Glomerular endothelial cell (primary cell): Measurements from ENCODE around the gene HAUS5. TPM values are rescaled to one million over a fixed set of nuclear protein-coding genes. Genes with fewer than 3 reads are reported as not detected.
"Not testable (repeated sequence)": the region's sequence is repeated elsewhere in the genome, so short reads cannot be mapped to it uniquely, and the experiment has no call there.

Source experiments
- DNase-seq: peaks from one replicate; pipeline ENCODE4 v3.0.0-alpha.2; 2011; ENCODE audit warnings: low read depth, low spot score; ENCODE audit errors: extremely low read depth
- total RNA-seq: library from RNA; depleted of rRNA; stranded (reverse); fragments of >200 nt; gene quantifications from 2 replicates; pipeline ENCODE4 v1.2.3, GENCODE V29; 2015

Gene HAUS5, protein sequence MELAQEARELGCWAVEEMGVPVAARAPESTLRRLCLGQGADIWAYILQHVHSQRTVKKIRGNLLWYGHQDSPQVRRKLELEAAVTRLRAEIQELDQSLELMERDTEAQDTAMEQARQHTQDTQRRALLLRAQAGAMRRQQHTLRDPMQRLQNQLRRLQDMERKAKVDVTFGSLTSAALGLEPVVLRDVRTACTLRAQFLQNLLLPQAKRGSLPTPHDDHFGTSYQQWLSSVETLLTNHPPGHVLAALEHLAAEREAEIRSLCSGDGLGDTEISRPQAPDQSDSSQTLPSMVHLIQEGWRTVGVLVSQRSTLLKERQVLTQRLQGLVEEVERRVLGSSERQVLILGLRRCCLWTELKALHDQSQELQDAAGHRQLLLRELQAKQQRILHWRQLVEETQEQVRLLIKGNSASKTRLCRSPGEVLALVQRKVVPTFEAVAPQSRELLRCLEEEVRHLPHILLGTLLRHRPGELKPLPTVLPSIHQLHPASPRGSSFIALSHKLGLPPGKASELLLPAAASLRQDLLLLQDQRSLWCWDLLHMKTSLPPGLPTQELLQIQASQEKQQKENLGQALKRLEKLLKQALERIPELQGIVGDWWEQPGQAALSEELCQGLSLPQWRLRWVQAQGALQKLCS
- 5.8 and 9.1 TPM in 2 replicates for total RNA-seq

DNA sequence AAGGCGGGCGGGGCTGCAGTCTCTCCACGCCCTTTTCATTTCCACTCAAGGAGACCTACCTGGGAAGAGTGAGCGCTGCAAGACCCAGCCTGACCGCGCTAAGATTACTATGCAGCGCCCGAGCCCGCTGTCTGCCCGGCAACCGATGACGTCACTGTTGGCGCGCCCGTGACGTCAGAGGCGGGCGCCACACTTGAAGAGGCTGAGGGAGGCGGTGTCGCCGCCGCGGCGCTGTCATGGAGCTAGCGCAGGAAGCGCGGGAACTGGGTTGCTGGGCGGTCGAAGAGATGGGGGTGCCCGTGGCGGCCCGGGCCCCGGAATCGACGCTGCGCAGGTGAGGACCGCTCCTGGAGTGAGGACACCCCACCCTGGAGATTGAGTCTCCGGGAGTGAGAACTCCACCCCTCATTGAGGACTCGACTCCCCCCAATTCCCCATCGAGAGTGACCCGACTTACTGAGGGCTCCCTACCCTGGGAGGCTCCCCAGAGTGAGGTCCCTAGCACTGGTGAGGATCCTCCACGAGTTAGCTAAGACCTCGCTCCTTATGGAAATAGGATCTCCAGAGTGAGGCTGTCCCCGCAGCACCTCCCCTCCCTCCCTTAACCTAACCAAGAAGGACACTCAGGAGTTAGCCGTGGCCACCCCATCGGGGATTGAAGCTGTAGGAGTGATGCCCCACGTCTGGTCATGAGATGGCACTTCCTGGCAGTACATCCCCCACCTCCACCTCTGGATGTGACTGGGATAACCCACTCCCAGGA lies at the start of gene HAUS5:
HAUS5 (plus strand) TSS at position 177 of the 763 bp plus-strand sequence; CDS start at position 237, 60 bp downstream.
- DNase-seq = peak; percentile 25

DNA sequence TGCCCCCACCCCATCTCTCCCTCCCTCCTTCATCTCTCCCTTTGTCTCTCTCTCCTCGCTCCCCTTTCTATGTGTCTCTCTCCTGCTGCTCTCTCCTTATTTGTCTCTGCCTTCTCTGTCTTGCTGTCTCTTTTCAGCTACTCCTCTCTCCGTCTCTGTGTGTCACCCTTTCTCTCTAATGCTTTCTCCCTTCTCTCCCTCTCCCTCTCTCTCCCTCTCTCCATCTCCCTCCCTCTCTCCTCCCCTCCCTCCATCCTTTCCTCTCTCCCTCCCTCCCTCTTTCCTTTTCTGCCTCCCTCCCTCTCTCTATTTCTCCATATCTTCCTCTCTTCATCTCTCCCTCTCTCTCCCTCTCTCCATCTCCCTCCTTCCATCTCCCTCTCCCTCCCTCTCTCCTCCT lies 49.8 kb upstream of the HAUS5 start:
- no peak for DNase-seq

DNA sequence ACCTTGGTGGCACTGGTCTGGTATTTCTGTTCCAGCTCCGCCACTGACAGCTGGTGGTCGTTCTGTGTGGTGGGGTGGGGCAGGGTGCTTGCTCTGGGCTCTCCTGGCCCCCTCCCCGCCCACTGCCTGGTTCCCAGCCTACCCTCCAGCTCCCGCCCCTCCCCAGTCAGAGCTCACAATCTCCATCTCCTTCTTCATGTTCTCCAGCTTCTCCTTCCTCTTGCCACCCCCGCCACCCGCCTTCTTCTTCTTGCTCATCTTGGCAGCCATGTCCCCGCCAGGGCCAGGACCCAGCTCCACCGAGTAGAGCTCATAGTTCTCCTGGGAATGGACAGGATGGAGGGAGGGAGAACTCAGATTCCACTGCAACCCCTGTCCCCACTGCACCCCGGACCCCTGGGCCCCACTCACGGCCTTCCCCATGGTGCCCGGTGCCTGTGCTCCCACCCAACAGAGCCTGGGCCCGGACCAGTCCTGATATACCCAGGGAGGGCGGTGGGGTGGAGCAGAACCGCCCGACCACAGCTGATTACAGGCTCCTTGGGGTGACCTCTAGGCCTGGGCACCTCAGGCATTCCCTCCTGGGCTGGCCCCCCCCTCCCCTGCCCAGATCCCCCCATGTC lies 49.2 kb upstream of the HAUS5 start, which contains the start of gene ATP4A:
ATP4A (minus strand) TSS at position 452 of the 623 bp plus-strand sequence; CDS start at position 423, 29 bp downstream.
- no peak for DNase-seq

DNA sequence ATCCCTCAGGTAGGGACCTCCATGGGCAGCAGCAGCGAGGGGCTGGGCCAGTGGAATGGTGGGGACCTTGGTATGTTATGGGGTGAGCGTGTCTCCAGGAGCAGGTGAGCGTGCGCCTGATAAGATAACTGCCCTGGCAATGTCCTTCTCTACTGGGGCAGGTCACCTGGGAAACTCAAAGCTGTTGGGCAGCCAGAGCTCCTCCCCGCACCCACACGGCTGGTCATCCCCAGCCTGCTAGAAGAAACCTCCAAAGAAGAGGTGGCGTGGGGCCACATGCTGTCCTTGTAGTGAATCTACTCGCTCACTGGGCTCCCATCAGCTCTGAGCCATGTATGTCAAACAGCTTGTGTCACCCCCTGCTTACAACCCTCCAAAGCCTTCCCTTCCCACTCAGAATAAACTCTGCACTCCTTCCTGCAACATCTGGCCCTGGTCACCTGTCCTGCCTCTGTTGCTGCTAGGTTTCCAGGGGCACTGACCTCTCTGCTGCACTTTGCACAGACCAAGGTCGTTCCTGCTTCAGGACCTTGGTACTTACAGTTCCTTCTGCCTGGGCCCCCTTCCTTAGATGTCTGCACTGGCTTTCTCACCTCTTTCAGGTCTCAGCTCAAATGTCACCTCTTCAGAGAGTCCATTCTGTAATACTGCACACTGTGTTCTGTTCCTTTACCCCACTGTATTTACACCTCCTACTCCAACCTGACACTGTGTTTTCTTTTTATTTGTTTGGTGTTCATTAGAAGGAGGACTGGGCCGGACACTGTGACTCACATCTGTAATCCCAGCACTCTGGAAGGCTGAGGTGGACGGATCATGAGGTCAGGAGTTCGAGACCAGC lies 47.3 kb upstream of the HAUS5 start:
- no peak for DNase-seq

DNA sequence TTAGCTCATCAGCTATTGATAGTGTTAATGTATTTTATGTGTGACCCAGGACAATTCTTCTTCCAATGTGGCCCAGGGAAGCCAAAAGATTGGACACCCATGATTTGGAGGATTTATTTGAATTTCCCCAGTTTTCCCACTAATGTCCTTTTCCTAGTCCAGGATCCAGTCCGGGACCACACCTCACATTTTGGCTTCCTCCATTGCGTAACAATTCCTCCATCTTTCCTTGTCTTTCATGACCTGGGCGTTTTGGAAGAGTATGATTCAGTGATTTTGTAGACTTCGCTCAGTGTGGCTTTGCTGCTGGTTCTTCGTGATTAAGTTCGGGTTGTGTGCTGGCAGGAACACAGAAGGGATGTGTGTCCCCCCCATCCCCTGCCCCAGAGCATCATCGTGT lies 45.8 kb upstream of the HAUS5 start:
- no peak for DNase-seq

DNA sequence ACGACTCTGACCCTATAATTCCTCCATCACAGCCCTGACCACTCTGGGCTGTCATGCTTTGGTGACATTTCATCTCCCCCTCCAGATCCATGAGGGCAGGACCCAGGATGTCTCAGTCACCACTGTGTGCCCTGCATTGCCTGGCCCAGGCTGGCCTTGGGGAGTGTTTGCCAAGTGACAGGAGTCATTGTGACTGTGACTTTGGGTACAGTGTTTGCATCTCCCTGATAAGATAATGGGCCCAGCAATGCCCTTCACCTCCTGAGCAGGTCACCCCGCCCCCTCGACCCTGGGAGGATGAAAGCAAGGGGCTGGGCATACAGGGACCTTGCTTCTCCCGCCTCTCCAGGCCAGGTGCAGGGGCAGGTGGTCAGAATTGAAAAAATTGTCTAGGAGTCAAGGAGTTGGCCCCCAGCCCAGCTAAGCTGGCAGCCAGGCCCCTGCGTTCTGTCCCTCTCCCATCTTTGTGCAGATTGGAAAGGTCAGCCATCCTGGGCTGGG lies 43.2 kb upstream of the HAUS5 start:
- no peak for DNase-seq

DNA sequence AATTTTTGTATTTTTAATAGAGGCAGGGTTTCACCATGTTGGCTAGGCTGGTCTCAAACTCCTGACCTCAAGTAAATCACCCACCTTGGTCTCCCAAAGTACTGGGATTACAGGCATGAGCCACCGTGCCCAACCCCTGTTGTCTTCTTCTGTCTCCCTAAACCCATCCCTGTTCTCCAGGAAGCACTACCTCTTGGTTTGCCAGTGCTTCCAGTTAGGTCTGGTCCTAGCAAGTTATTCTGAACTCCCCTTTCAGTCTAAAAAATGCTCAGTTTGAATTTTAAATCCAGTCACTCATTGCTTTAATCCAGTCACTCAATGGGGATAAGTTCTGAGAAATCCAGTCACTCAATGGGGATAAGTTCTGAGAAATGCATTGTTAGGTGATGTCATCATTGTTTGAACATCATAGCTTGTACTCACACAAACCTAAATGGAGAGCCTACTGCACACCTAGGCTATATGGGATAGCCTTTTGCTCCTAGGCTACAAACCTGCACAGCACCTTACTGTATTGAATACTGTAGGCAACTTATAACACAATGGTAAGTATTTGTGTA lies 41.0 kb upstream of the HAUS5 start:
- no peak for DNase-seq

DNA sequence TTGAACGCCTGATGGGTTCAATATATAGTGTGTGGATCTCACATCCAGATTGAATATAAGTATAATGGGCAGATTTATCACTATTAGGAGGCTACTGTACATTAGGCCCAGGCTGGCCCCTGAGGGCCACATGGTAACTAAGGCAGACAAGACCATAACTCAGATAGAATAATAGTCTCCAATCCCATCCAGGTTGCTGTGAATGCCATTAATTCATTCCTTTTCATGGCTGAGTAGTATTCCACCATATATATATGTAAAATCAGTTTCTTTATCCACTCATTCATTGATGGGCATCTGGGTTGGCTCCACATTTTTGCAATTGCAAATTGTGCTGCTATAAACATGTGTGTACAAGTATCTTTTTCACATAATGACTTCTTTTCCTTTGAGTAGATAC lies 34.6 kb upstream of the HAUS5 start:
- no peak for DNase-seq

DNA sequence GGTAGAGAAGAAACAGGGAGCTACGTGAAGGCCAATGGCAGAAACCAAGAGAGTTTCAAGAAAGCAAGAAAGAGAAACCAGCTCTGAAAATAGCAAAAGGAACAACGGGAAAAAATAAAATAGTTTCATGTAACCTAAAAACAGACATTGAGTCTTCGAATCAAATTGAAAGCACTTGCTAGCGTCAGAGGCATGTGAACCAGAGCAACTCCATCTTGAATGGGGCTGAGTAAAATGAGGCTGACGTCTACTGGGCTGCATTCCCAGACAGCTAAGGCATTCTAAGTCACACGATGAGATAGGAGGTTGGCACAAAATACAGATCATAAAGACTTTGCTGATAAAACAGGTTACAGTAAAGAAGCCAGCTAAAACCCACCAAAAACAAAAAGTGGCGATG lies 33.8 kb upstream of the HAUS5 start:
- no peak for DNase-seq

DNA sequence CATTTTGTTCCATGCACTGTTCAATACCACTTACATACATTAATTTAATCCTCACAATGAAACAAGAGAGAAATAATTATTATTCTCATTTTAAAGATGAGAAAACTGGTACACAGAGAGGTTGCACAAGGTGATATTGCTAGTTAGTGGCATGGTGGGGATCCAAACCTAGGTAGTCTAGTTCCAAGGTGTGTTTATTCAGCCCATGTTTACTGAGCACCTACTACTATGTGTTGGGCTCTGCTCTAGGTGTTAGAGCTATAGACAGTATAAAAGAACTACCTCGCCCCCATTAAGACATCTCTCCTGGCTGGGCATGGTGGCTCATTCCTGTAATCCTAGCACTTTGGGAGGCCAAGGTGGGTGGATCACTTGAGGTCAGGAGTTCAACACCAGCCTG lies 29.8 kb upstream of the HAUS5 start:
- DNase-seq = no peak

DNA sequence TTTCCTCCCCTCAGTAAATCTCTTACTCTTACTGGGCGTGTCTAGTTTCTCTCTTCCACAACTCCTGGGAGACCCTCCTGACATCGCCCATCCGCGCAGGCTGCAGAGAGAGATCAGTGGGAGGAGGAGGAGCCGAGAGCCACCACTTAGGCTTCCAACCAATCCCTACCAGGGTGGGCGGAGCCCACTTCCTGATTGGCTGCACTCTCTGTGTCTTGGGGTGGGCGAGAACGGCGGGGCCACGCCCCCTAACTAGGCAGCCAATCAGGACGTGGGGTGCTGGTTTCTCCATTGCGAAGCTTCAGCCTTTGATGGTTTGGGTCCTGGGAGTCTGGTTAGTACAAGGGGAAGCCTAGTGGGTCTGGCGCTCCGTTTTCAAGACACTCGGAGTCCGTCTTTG lies 26.7 kb upstream of the HAUS5 start, which contains the start of gene PMIS2:
PMIS2 (plus strand) TSS at position 326 of the 400 bp plus-strand sequence. CDS start 87 bp downstream, outside the sequence.
- no peak for DNase-seq

DNA sequence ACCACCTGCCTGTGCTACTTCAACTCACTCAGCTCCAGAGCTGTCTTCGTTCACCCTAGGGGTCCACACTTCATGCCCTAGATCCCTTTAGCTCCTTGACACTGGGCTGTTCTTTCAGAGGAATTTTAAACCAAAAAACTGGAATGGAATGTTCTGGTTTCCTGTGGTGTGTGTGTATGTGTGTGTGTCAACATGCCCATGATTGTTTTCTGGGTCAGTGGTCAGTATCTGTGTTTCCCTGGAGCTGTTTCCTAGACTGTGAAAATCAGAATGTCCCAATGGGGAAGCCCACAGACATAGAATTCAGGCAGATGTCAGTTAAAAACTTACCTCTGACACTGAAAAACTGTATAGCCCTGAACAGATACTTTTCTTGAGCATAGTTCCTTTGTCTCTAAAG lies 25.2 kb upstream of the HAUS5 start:
- no peak for DNase-seq

DNA sequence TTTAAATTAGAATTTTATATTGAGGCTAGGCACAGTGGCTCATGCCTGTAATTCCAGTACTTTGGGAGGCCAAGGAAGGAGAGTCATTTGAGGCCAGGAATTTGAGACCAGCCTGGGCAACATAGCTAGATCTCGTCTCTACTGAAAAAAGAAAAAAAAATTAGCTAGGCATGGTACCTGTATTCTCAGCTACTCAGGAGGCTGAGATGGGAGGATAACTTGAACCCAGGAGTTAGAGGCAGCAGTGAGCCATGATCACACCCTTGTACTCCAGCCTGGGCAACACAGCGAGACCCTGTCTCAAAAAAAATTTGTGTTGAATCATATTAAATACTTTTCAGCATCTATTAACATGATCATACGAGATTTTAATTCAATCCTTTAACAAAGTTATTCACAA lies 21.7 kb upstream of the HAUS5 start:
- no peak for DNase-seq

DNA sequence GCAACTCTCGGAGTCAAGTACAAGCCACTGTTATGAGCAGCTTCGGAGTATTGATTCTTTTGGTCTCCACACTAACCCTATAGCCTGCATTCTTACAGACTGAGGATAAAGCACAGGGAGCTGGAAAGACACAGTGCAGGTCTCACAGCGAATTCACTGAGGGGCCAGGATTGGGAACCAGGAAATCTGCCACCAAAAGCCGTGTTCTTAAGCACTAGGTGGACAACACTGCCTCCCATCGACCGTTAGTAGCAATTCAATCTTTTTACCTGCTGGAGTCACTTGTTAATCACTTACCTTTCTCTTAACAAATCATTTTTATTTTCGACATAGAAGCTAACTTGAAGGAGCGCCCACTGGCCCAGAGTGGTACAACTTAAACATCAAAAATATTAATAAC lies 20.3 kb upstream of the HAUS5 start:
- no peak for DNase-seq

DNA sequence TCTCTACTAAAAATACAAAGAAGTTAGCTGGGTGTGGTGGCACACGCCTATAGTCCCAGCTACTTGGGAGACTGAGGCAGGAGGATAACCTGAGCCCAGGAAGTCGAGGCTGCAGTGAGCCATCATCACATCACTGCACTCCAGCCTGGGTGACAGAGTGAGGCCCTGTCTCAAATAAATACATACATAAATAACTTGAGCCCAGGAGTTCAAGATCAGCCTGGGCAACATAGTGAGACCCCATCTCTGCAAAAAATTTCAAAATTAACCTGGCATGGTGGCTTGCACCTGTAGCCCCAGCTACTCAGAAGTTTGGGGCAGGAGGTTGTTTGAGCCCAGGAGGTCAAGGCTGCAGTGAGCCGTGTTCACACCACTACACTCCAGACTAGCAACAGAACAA lies 17.5 kb upstream of the HAUS5 start:
- DNase-seq = not testable (repeated sequence)

DNA sequence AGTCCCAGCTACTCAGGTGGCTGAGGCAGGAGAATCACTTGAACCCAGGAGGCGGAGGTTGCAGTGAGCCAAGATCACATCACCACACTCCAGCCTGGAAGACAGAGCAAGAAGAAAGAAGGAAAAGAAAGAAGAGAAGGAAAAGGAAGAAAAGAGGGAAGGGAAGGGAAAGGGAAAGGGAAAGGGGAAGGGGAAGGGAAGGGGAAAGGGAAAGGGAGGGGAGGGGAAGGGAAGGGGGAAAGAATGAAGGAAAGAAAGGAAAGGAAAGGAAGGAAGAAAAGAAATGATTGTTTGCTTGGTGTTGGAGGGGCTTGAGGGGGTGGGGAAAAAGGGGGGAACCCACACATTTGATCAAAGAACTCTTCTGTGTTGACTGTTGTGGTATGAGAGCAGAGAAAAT lies 16.6 kb upstream of the HAUS5 start:
- no peak for DNase-seq

DNA sequence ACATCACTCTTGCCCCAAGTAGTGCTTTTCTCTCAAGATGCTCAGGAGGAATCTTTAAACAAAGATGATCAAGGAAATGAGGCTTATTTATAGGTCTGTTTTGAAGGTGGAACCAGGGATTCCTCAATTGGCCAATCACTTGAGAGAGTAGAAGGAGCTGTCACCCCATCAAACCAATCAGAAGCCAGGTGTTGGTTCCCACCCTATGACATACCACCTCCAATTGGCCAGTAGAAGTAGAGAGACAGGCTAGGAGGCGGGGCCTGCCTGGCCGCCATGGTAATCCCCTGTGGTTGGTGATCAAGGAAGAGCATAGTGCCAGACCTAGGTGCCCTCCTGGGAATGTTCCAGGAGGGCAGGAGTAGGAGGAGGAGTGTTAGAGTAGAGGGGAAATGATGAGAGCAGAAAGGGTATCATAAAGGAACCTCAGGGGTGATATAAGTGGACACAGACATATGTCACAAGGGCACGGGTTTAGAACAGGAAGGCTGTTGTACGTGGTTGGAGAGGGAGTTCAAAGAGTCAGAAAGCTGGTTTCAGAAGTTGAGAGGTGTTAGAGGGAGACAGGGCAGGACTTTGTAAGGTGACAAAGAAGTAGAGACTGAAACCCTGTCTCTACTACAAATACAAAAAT lies 16.1 kb upstream of the HAUS5 start:
- no peak for DNase-seq

DNA sequence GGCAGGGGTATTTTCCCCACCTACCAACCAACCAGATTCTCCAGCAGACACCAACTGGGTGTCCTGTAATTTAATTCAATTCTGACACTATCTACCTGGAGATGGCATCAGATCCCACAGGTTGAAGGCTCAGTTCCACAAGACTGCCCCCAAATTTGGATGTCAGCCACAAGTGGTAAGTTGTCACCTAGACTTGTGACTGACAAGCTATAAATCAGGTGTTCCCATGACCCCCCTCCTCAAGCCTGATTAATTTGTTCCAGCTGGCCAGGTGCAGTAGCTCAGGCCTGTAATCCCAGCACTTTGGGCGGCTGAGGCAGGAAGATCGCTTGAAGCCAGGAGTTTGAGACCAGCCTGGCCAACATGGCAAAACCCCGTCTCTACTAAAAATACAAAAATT lies 10.6 kb upstream of the HAUS5 start:
- DNase-seq = no peak

DNA sequence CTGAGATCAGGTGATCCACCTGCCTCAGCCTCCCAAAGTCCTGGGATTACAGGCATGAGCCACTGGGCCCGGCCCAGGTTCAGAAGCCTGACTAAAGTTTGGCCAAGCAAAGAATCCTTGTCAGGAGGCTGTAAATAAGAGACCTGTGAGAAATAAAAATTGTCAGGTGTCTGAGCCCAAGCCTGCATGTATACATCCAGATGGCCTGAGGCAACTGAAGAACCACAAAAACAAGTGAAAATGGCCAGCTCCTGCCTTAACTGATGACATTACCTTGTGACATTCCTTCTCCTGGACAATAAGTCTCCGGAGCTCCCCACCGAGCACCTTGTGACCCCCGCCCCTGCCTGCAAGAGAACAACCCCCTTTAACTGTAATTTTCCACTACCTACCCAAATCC lies 8.1 kb upstream of the HAUS5 start:
- not testable (repeated sequence) for DNase-seq
